H9 (cell line): ENCODE data around the gene OR6B3. TPM values are rescaled to one million over a fixed set of nuclear protein-coding genes. Genes with fewer than 3 reads are reported as not detected.

Experiments
- DNase-seq: peaks from one replicate; pipeline ENCODE4 v3.0.0-alpha.2; 2017
- H2AFZ ChIP-seq: one replicate; pipeline ENCODE4 v1.6.1; 2013; ENCODE audit warnings: mild to moderate bottlenecking, low read length, control low read depth, moderate library complexity
- H2AK5ac ChIP-seq: 2 replicates; pipeline ENCODE4 v1.6.1; 2013; ENCODE audit warnings: low read length, control low read depth, mixed read lengths; ENCODE audit not compliant: insufficient read length
- H2BK120ac ChIP-seq: one replicate; pipeline ENCODE4 v1.6.1; 2013; ENCODE audit warnings: low read depth, mild to moderate bottlenecking, low read length, control low read depth, inconsistent platforms; ENCODE audit not compliant: poor library complexity, severe bottlenecking
- H2BK12ac ChIP-seq: 2 replicates; pipeline ENCODE4 v1.6.1; 2013; ENCODE audit warnings: low read length, control low read depth, mixed read lengths, low read depth; ENCODE audit not compliant: insufficient read length
- H2BK15ac ChIP-seq: 2 replicates; pipeline ENCODE4 v1.6.1; 2013; ENCODE audit warnings: low read depth, low read length, control low read depth
- H2BK20ac ChIP-seq: one replicate; pipeline ENCODE4 v1.6.1; 2013; ENCODE audit warnings: low read depth, mild to moderate bottlenecking, low read length, control low read depth, inconsistent platforms; ENCODE audit not compliant: poor library complexity, severe bottlenecking
- H2BK5ac ChIP-seq: 2 replicates; pipeline ENCODE4 v1.6.1; 2013; ENCODE audit warnings: low read length, control low read depth, mixed read lengths; ENCODE audit not compliant: insufficient read length
- H3K14ac ChIP-seq: 2 replicates; pipeline ENCODE4 v1.6.1; 2013; ENCODE audit warnings: low read length, control low read depth; ENCODE audit not compliant: insufficient read depth
- H3K18ac ChIP-seq: 2 replicates; pipeline ENCODE4 v1.6.1; 2013; ENCODE audit warnings: low read depth, mild to moderate bottlenecking, mixed read lengths, low read length, control low read depth; ENCODE audit not compliant: insufficient read length
- H3K23ac ChIP-seq: 2 replicates; pipeline ENCODE4 v1.6.1; 2013; ENCODE audit warnings: low read length, control low read depth, mixed read lengths, low read depth; ENCODE audit not compliant: insufficient read length
- H3K23me2 ChIP-seq: 2 replicates; pipeline ENCODE4 v1.6.1; 2013; ENCODE audit warnings: low read depth, mild to moderate bottlenecking, mixed read lengths, low read length, control low read depth; ENCODE audit not compliant: insufficient read length, poor library complexity, severe bottlenecking
- H3K27ac ChIP-seq: 2 replicates; pipeline ENCODE4 v1.5.1; 2013; ENCODE audit warnings: low read length, control low read depth, mixed read lengths, low read depth; ENCODE audit not compliant: insufficient read length
- H3K27me3 ChIP-seq: 2 replicates; pipeline ENCODE4 v1.6.1; 2013; ENCODE audit warnings: low read length, control low read depth, inconsistent platforms; ENCODE audit not compliant: insufficient read depth
- H3K4ac ChIP-seq: 2 replicates; pipeline ENCODE4 v1.6.1; 2013; ENCODE audit warnings: low read depth, mild to moderate bottlenecking, control low read depth, inconsistent platforms, low read length, moderate library complexity
- H3K4me1 ChIP-seq: 2 replicates; pipeline ENCODE4 v1.6.1; 2013; ENCODE audit warnings: low read length, control low read depth, inconsistent platforms; ENCODE audit not compliant: insufficient read depth
- H3K4me2 ChIP-seq: 2 replicates; pipeline ENCODE4 v1.6.1; 2013; ENCODE audit warnings: low read length, control low read depth, mixed read lengths; ENCODE audit not compliant: insufficient read length, insufficient read depth
- H3K56ac ChIP-seq: 2 replicates; pipeline ENCODE4 v1.6.1; 2013; ENCODE audit warnings: low read depth, mild to moderate bottlenecking, mixed read lengths, low read length, control low read depth; ENCODE audit not compliant: insufficient read length
- H3K79me1 ChIP-seq: 2 replicates; pipeline ENCODE4 v1.6.1; 2013; ENCODE audit warnings: low read depth, mild to moderate bottlenecking, moderate library complexity, low read length, control low read depth, inconsistent platforms; ENCODE audit not compliant: insufficient read depth, poor library complexity, severe bottlenecking
- H3K79me2 ChIP-seq: 2 replicates; pipeline ENCODE4 v1.6.1; 2013; ENCODE audit warnings: low read length, control low read depth, inconsistent platforms; ENCODE audit not compliant: insufficient read depth
- H3K9ac ChIP-seq: 2 replicates; pipeline ENCODE4 v1.6.1; 2013; ENCODE audit warnings: low read length, control low read depth, mixed read lengths; ENCODE audit not compliant: insufficient read length; ENCODE audit errors: extremely low read depth
- H3K9me3 ChIP-seq: one replicate; pipeline ENCODE4 v1.6.1; 2013; ENCODE audit warnings: low read depth, low read length, inconsistent platforms; ENCODE audit not compliant: control insufficient read depth
- H3T11ph ChIP-seq: one replicate; pipeline ENCODE4 v1.6.1; 2013; ENCODE audit warnings: mild to moderate bottlenecking, low read length, control low read depth, inconsistent platforms
- H4K20me1 ChIP-seq: one replicate; pipeline ENCODE4 v1.6.1; 2013; ENCODE audit not compliant: control insufficient read depth, insufficient read length, insufficient read depth
- H4K5ac ChIP-seq: 2 replicates; pipeline ENCODE4 v1.6.1; 2013; ENCODE audit warnings: low read depth, mild to moderate bottlenecking, mixed read lengths, low read length, control low read depth; ENCODE audit not compliant: insufficient read length
- H4K8ac ChIP-seq: replicated peaks from 2 replicates; pipeline ENCODE4 v1.6.1; 2013; ENCODE audit warnings: low read length, control low read depth, mixed read lengths, low read depth; ENCODE audit not compliant: insufficient read length
- H4K91ac ChIP-seq: 2 replicates; pipeline ENCODE4 v1.6.1; 2013; ENCODE audit warnings: low read depth, mild to moderate bottlenecking, moderate library complexity, mixed read lengths, low read length, control low read depth; ENCODE audit not compliant: insufficient read length
- H3K27ac Mint-ChIP-seq, 3 experiments: 2 replicates in 2 of 3; 3 replicates in 1 of 3; pipeline ENCODE4 v1.8.0; 2020 to 2021; ENCODE audit warnings: mixed read lengths in 3 of 3, mild to moderate bottlenecking in 1 of 3, moderate library complexity in 1 of 3
- H3K27me3 Mint-ChIP-seq: 2 replicates; pipeline ENCODE4 v1.8.0; 2021; ENCODE audit warnings: low read depth, mild to moderate bottlenecking, moderate library complexity, mixed read lengths
- H3K36me3 Mint-ChIP-seq, 3 experiments: 2 replicates in 2 of 3; 3 replicates in 1 of 3; pipeline ENCODE4 v1.8.0; 2020 to 2021; ENCODE audit warnings: low read depth in 3 of 3, mixed read lengths in 3 of 3; ENCODE audit not compliant: insufficient read depth in 1 of 3
- H3K4me1 Mint-ChIP-seq, 2 experiments: 2 replicates each; pipeline ENCODE4 v1.8.0; 2020; ENCODE audit warnings: mixed read lengths in 2 of 2
- H3K4me3 Mint-ChIP-seq, 2 experiments: 2 replicates in 1 of 2; 3 replicates in 1 of 2; pipeline ENCODE4 v1.8.0; 2020 to 2021; ENCODE audit warnings: mild to moderate bottlenecking in 2 of 2, mixed read lengths in 2 of 2, moderate library complexity in 1 of 2
- H3K9me3 Mint-ChIP-seq, 2 experiments: 2 replicates in 1 of 2; 3 replicates in 1 of 2; pipeline ENCODE4 v1.8.0; 2020; ENCODE audit warnings: mild to moderate bottlenecking in 2 of 2, mixed read lengths in 2 of 2, moderate library complexity in 1 of 2
- CTCF ChIP-seq: fragments of 200-600 bp; sonication (generic); conservative IDR thresholded peaks from 3 replicates; pipeline ENCODE4 v1.8.0; 2021; ENCODE audit warnings: antibody characterized with exemption, mild to moderate bottlenecking
- total RNA-seq: library from RNA; stranded (reverse); gene quantifications from 2 replicates; pipeline ENCODE4 v1.2.1, GENCODE V29; 2021

Gene OR6B3
- total RNA-seq, 1 experiment from 2014 or later: not detected

- H3K4me2 ChIP-seq: no peak overlapping the region
- peaks cover 9% of the 10 kb centered on the region for H3K9me3 ChIP-seq
- peaks cover 2 to 22% (median 9%) of the 10 kb centered on the region in 3 experiments; a peak in 6 of 7 replicates for H3K36me3 Mint-ChIP-seq
- H2BK20ac ChIP-seq: no peak overlapping the region
- no peak for TF ChIP-seq CTCF
- no peak overlapping the region for H3K27ac Mint-ChIP-seq
- no peak overlapping the region for H3K4ac ChIP-seq
- H3K18ac ChIP-seq: no peak overlapping the region
- no peaks in the 10 kb centered on the region for H3K27me3 ChIP-seq
- no peak overlapping the region for H4K8ac ChIP-seq
- H4K20me1 ChIP-seq: no peaks in the 10 kb centered on the region
- no peak overlapping the region for H2BK120ac ChIP-seq
- H3K14ac ChIP-seq: no peak overlapping the region
- H3K4me1 ChIP-seq: no peaks in the 10 kb centered on the region
- H3K23me2 ChIP-seq: no peaks in the 10 kb centered on the region
- no peak overlapping the region for H2AK5ac ChIP-seq
- no peak overlapping the region for H4K5ac ChIP-seq
- no peak overlapping the region for H2BK15ac ChIP-seq
- H2AFZ ChIP-seq: no peak overlapping the region
- DNase-seq: no peak
- no peak overlapping the region for H3T11ph ChIP-seq
- no peak overlapping the region for H3K23ac ChIP-seq
- H2BK5ac ChIP-seq: no peak overlapping the region
- H3K56ac ChIP-seq: no peak overlapping the region
- H2BK12ac ChIP-seq: no peak overlapping the region
- H3K4me1 Mint-ChIP-seq: no peaks in the 10 kb centered on the region
- no peak overlapping the region for H3K9ac ChIP-seq
- H3K4me3 Mint-ChIP-seq: no peak overlapping the region
- H3K79me1 ChIP-seq: no peaks in the 10 kb centered on the region
- no peak overlapping the region for H3K27ac ChIP-seq
- no peak overlapping the region for H4K91ac ChIP-seq
- H3K79me2 ChIP-seq: no peaks in the 10 kb centered on the region
- H3K9me3 Mint-ChIP-seq: peaks cover 51 to 52% of the 10 kb centered on the region in 2 experiments
- peaks cover 3% of the 10 kb centered on the region; the same call in 1 of the 2 replicates for H3K27me3 Mint-ChIP-seq
Observed at GRCh38 chr2:240077442-240077841, 24.1 kb upstream of the OR6B3 start.
